Measurements from ENCODE around the gene KLHL13.

The KLHL13 gene

DNA sequence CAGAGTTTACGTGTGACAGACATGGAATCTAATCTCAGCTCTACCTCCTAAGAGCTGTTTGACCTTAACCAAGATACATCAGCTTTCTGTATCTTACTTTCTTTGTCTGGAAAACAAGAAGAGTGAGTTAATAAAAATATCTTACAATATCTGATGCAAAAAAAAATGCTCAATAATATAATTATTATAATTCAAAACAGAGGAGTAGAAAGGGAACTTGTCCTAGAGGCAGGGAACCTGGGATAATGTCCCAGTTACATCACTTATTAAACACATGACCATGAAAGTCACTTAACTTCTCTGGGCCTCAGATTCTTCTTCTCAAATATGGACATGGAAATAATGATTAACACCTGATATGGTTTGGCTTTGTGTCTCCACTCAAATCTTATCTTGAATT is 256.1 kb downstream of the KLHL13 start:
- no peak for DNase-seq (ENCODE audit: low spot score)

DNA sequence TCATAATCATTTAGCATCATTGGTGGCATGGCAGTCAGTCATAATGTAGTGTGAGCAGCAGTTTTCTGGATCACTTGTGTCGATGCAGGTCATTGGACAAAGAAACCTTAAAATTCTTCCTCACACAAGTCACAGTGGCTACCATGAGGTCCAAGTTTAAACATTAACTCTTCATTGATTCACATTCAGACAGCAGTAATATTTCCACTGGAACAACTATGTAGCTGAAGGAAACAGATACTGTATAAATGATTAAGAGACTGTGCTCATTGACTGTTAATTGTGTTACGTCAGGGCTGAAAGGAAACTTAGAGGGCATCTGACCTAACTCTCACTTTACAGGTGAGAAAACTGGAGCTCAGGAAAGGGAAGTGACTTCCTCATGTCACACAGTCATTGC is 261.8 kb downstream of the KLHL13 start:
- DNase-seq (ENCODE audit: low spot score): peak; percentile 96

DNA sequence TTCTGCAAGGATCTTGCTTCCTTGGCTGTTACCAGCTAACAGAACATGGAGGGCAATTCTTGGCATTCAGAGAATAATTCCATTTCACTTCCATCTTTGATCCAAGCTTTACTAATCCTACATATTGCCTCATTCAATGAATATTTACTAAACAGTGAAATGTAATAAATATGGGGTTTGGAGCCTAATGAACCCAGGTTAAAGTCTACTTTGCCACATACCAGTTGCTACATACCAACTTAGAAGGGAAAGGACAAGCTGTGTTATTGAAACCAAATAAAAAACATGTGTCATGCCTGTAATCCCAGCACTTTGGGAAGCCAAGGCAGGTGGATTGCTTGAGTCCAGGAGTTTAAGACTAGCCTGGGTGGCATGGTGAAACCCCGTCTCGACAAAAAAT is 265.6 kb downstream of the KLHL13 start:
- DNase-seq (ENCODE audit: low spot score): no peak

All from kidney tubule cell (primary cell).